ENCODE results near the gene MPDZ. TPM values are rescaled to one million over a fixed set of nuclear protein-coding genes. Genes with fewer than 3 reads are reported as not detected.

MPDZ gene
- total RNA-seq, 1 experiment from 2014 or later = 0.12 TPM

GRCh38 chr9:13131416-13131815 lies 148.1 kb downstream of the MPDZ start:
- TF ChIP-seq SP1 (IDR thresholded peaks at IDR 0.05; ENCODE audit: low read depth) (no peak), JUND (IDR thresholded peaks at IDR 0.05) (no peak), CBX3 (IDR thresholded peaks at IDR 0.05; ENCODE audit: low read depth) (no peak), SRF (IDR thresholded peaks at IDR 0.05; ENCODE audit: low read depth) (no peak), MAX (IDR thresholded peaks at IDR 0.05) (no peak), ELF1 (IDR thresholded peaks at IDR 0.05; ENCODE audit: borderline replicate concordance, low read depth) (no peak), FOSL1 (IDR thresholded peaks at IDR 0.05; ENCODE audit: low read depth) (no peak), EZH2 (IDR thresholded peaks at IDR 0.05) (no peak), ZFX (IDR thresholded peaks at IDR 0.05) (no peak), EGR1 (IDR thresholded peaks at IDR 0.05; ENCODE audit: low read depth) (no peak), EZH2phosphoT487 (IDR thresholded peaks at IDR 0.05; ENCODE audit: borderline replicate concordance) (no peak), TCF7L2 (IDR thresholded peaks at IDR 0.05; ENCODE audit: borderline replicate concordance, extremely low read depth, insufficient read depth, insufficient read length) (no peak), RAD21 (IDR thresholded peaks at IDR 0.05; ENCODE audit: low read depth) (no peak), CEBPB (IDR thresholded peaks at IDR 0.05; ENCODE audit: low read depth) (no peak), YY1 (IDR thresholded peaks at IDR 0.05; ENCODE audit: extremely low read depth, insufficient replicate concordance, low read depth, low read length) (no peak)
- POLR2A ChIA-PET = no interaction called here

More at GRCh38 chr9:13131416-13131815, 148.1 kb downstream of the MPDZ start:
- RAD21 ChIA-PET (ENCODE audit: low non-redundant PET in 1 of 2, low total read pairs in 2 of 2, uncharacterized antibody in 2 of 2, unreplicated experiment in 2 of 2) = interaction anchor here in 1 of 2 experiments (0.5 kb wide), 1 partner anchor 97 kb away, joined by 4 read pairs; no protein-coding TSS in a partner anchor
- DNase-seq (ENCODE audit: low read depth, low spot score) (no peak), ATAC-seq (no peak)
- Histone ChIP-seq H3K36me3 (ENCODE audit: control insufficient read depth in 1 of 2, insufficient read depth in 2 of 2, low read length in 2 of 2) (no peaks in the 10 kb centered on the region), H3K27ac (ENCODE audit: low read depth, low read length) (no peak overlapping the region), H2AFZ (ENCODE audit: low read depth, low read length, poor library complexity, severe bottlenecking) (no peak overlapping the region), H3K4me2 (ENCODE audit: low read length) (no peak overlapping the region), H3K4me1 (ENCODE audit: control insufficient read depth in 1 of 2, insufficient read depth in 2 of 2, low read length in 2 of 2) (no peaks in the 10 kb centered on the region), H4K20me1 (ENCODE audit: insufficient read depth) (no peaks in the 10 kb centered on the region), H3K9me3 (ENCODE audit: control insufficient read depth in 1 of 2, insufficient read depth in 1 of 2, low read depth in 1 of 2, low read length in 2 of 2) (no peaks in the 10 kb centered on the region), H3K4me3 (replicated peaks in 1 of 2; ENCODE audit: low read depth in 1 of 2, low read length in 2 of 2) (no peak overlapping the region), H3K27me3 (ENCODE audit: insufficient read depth, low read length) (no peaks in the 10 kb centered on the region), H3K9me2 (ENCODE audit: insufficient read depth) (no peaks in the 10 kb centered on the region), H3K79me2 (ENCODE audit: insufficient read depth, low read length) (no peaks in the 10 kb centered on the region), H3K9ac (ENCODE audit: low read length) (no peak overlapping the region)
- intact Hi-C loops (cut with micrococcal nuclease) = no loop called here
- BruUV-seq (replicated peaks) = no TSS peak
- CTCF ChIA-PET = no interaction called here

Data from HCT116 (cell line).